Amniotic stem cell (primary cell): ENCODE data around the gene PRCC.
"Not testable (repeated sequence)": the region's sequence is repeated elsewhere in the genome, so short reads cannot be mapped to it uniquely, and the experiment has no call there.

ENCODE experiments used
- DNase-seq: peaks from one replicate; lab custom pipeline; 2025; lab: John Stamatoyannopoulos, UW

The PRCC gene

DNA sequence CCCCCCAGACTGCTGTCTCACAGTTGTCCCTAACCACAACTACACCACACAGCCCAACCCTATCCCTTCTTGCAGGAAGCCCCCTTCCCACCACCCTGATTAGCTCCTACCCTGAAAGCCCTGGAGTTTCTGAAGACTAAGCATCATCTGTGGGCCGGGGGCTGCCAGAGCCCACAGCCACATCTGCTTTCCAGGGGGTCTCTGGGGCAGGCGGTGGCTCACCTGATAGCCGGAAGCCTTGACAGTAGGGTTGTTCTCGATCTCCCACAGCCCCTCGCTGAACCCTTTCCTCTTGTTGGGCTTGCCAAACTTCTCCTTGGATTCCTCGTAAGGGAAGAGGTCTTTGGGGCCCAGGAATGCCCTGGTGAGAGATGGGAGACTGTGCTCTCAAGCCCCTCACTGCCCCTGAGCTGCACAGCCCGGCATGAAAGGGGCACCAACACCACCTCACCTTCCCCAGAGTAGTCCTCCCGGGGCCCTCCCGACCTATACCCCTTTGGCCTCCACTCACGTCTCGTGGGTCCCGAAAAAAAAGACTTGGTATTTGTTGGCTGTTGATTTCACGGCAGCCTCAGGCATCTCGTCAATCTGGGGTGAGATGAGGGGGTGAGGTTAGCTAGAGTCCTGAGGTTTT lies 22.4 kb upstream of the PRCC start:
- no peak for DNase-seq

DNA sequence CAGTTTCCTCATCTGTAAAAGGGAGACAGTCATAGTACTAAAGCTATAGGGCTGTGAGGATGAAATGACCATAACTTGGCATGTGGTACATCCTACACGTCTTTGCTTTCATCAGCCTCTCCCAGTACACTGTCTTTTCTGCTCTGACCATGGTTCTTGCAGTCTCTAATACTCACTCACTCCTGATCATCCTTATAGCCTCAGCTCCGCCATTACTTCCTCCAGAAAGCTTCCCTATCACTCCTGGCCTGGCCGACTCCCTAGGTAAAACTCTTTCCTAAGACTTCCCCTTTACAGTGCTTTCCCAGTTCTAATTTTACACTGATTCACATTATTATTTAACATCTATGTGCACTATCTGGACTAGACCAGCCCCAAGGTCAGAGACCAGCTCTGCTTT lies 21.5 kb upstream of the PRCC start:
- no peak for DNase-seq

- no peak for DNase-seq
These were observed 21.0 kb upstream of the PRCC start for GRCh38 chr1:156746406-156746727.

DNA sequence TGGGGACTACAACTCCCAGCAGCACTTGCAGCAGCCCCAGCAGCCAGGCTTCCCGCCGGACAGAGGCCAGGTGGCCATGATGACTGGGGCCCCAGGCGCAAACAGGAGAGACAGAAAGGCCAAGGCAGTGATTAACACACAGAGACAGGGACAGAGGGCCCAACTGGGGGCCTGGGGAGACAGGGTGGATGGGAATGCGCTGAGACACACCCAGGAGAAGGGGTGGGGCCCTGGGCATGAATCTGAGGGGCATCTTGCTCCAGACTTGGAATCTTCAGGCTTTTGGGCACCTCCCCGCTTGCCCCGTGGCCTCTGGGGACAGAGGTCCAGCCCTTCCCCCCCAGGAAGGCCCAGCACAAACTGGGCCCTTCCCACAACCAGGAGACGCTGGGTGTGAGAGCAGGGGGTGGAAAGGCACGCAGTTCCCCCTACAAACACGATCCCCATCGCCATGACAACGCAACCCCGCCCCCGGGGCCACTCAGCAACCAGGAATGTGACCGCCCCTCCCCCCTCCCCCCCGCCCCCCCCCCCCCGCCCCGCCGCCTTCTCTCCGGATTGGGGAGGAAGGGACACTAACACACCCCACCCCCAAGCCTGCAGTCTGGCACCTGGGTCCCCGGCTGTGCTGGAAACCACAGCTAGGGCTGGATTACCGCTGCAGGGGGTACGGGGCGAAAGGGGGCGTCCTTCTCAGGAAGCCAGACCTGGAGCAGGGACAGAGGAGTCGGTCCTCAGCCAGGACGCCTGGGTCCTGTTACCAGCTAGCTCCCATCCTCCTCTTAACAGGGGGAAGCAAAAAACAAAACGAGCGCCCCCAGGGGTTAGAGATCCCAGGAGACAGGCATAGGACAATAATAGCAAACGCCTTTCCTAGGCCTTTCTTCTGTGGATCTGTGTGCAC lies 20.4 kb upstream of the PRCC start:
- peak; percentile 73 for DNase-seq

DNA sequence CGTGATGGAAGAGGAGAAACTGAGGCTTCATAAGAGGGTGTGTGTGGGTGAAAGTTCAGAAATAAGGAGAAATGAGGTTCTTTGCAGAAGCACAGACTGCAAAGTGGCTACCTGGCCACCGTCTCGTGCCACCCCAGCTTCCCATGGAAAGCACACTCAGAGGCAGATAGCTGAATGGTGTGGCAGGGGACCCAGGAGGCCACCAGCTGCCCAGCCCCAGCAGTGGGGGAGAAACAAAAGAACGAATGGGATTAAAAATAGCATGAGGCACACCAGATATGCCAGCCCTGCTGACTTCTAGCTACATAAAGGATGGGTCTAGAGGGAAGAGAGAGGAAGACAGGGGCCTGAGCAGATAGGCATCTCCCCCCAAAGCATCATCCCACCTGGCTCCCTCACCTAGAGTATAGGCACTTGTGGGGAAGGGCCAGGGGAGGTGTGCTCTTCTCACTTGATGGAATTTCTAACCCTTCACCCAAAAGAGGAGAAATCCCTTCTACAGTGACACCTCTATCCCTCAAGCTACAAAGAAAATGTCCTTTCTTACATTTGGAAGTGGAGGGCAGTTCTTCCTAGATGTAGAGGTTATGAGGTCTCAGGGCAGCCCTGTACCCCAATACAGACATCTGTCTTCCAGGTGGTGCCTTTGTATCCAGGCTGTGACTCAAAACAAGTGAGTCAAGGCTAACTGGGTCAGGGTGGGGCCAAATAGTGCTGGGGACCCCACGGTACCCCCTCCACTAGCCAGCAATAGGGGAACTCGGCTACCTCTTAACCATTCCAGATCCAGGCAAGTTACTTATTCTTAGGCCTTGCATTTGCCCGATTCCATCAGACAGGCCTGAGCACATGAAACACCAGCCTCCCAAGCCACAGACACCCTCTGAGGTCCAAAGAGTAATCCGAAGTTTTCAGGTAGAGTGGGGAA lies 19.3 kb upstream of the PRCC start:
- no peak for DNase-seq

DNA sequence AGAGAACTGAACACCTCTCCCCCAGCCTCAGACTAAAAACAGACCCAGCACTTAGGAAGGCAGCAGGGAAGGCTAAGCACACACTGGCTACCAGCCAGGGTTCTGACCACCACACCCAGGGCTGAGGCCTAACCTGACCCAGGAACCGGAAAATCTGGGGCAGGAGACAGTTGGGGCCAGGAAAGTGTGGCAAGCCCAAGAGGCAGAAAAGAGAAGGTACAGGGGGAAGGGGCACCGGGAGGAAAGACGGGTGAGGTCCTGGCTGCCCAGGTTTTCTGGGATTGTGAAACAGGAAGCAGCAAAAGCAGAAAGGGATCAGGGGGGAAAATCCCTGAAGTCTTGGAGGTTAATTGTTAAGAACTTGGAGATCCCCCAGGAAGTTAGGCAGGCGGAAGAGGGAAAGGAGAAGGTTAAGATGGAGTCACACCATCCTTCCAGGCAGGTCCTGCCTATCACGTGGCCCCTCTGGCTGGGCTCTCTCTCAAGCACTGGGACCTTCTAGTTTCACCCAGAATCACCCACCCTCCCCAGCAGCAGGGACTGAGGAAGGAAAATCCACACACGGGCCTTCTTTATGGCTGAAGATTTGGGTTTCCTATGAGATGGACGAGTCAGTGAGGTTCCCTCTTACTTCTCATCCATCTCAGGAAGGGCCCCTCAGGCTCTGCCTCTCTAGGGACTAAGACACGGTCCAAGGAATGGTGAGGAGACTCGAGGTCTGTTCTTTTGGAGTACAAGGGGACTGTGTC lies 18.5 kb upstream of the PRCC start:
- no peak for DNase-seq

DNA sequence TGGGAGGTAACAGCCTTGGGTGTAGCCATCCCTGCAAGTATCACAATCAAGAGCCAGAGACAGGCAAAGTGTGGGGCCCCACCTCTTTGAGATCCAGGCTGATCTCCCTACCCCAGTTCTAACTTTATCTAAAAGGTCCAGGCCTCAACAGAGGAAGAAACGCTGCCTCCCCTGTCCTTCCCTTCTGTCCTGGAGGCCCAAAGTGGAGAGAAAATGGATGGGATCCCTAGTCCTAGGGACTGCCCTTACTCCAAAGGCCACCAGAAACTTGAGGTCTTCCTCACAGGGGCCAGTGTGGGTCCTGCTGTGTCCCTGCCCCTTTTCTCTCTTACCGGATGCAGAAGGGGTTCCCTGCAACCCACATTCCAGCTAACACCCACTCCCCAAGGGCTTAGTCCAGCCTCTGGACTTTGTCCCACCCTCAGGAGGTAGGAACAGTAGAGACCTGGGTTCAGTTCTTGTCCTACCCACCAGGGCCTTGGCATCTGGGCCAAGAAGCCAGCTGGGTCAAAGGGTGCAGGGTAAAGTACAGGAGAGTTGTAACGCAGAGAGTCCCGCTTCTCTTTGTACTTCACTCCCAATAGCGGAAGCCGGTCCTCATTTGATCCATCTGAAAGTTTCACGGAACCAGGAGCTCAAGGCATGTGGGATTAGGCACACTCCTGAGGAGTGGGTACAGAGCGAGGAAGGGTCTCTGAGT lies 17.8 kb upstream of the PRCC start:
- DNase-seq = no peak

DNA sequence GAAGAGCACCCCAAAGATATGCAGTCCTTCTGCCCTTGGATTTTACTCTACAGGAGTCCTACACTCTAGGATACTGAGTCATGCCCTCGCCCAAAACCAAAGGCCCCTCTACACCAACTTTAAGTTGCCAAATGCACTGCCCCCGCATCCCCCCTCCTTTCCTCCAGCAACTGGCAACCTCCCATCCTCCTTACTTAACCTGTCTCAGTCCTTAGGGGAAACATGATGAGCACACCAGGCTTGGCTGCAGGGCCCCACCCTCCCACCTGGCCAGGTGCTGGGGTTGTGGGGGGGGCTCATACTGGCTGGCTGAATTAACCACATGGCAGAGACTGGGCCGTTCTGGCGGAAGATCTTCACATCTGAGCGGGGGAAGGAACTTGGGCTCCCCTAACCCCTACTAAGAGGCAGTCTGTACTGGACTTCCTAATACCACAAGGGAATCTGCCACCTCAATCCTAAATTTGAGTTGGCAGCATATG lies 17.1 kb upstream of the PRCC start:
- DNase-seq = no peak

DNA sequence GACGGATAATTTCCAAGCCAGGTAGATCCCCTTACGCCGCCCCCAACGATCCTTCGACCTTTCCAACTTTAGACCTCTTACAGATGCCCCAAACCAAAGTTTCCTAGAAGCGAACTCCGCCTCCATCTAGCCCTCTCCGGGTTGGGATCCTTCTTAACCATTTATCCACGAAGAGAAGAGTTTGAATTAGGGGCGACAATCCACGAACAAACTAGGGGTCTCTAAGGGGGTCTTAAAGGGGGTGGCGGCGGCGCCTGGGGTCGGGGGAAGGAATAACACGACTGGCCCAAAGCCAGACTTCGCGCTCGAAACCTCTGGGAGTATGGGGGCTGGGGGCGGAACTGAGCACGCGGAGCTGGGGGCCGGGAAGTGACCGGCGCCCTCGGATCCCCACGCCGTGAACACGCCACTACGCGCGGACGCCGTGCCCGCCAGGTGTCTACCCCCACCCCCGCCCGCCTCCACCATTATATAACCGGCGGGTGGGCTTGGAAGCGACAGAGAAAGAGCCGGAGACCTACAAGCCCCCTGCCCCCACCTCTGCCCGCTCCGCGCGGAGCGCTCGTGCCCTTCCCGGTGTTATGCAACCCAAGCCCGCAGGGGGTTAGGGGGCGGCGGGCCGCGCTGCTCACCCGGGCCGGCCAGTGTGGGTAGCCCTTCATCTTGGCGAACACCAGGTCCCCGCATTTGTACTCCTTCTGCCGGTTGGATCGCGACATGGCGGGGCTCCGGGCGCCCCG lies 16.5 kb upstream of the PRCC start:
- DNase-seq = no peak

GRCh38 chr1:156751451-156751756 lies 15.9 kb upstream of the PRCC start, which contains the start of gene HDGF:
Gene HDGF, minus strand, starts transcription at chr1:156751675. Its CDS starts 246 bp downstream, at chr1:156751429.
- no peak for DNase-seq

GRCh38 chr1:156751757-156752481 lies 15.4 kb upstream of the PRCC start:
- DNase-seq = peak; percentile 90

DNA sequence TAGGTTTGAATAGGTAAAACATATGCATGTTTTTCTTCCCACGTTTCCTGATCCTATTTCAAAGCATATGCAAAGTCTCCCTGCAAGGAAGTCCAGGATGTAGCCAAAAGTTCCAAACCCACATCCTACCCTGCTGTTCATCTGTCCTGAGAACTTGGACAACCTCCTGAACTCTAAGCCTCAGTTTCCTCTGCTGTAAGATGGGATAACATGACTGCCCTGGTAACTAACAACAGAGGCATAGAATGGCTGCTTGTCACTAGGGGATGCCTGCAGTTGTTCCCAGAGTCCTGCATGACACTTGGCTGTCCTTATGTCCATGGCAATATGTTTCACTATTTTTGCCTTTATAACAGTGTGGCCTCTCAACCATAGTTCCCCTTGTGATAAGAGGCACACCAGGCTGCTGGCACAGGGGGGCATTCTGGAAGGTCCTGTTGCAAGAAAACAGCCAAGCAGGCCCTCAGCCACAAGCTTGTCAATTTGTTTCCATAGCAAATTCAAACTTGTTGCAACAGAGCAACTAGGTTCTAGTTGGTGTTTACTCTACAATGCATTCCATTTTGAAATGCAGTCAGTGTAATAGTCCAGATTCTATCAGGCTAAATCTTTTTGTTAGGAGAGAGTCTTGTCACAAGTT lies 14.4 kb upstream of the PRCC start:
- DNase-seq = no peak

DNA sequence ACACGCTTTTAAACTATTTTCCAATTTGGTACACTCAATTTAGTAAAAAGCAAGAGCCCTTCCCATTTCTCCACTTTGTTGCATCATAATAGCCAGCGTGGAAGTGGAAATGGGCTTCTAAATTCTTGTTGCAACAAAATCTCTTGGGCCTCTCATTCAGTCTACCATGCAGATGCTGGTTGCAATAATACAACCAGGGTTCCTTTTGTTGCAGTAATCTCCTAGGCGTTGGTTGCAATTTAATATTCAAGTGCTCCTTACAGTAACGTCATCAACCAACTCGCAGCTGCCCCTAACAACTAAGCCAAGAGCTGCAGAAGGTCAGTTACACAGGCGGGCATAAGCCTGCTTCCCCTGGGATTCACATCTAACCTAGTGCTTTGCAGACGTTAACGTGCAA lies 13.1 kb upstream of the PRCC start:
- DNase-seq = no peak

DNA sequence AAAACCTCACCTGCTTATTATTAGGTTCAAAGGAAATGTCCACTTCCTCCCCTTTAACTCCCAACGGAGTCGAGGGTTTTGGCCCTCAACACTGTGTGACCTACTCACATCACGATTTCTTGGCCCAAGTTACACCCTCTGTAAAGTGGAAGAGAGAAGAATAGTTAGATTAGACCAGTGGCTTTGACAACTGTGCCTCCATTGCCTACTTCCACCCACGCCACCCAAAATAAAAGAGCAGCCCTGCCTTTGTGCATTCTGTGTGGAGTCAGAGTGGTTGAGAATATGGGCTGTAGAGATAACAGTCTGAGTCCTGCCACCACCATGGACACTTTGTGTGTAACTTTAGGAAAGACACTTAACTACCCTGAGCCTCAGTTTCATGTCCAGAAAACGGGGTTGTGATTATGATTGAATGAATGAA lies 11.8 kb upstream of the PRCC start:
- no peak for DNase-seq

DNA sequence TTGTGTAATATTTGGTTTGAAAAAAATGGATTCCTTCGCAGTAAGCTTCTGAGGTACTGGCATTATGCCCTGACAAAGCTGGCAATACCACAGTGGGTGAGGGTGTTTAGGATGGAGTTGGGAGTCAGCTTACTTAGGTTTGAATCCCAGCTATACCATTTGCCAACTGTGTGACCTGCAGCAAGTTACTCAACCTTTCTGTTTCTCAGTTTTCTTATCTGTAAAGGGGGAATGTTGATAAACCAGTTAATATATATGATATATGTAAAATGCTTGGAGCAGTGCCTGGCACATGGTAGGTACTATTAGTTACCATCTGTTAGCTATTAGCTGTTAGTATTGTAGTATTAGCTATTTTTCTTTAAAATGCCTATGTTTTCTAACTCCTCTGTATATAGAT lies 11.0 kb upstream of the PRCC start:
- no peak for DNase-seq

- not testable (repeated sequence) for DNase-seq
These were observed 9.6 kb upstream of the PRCC start for GRCh38 chr1:156757572-156758253.

DNA sequence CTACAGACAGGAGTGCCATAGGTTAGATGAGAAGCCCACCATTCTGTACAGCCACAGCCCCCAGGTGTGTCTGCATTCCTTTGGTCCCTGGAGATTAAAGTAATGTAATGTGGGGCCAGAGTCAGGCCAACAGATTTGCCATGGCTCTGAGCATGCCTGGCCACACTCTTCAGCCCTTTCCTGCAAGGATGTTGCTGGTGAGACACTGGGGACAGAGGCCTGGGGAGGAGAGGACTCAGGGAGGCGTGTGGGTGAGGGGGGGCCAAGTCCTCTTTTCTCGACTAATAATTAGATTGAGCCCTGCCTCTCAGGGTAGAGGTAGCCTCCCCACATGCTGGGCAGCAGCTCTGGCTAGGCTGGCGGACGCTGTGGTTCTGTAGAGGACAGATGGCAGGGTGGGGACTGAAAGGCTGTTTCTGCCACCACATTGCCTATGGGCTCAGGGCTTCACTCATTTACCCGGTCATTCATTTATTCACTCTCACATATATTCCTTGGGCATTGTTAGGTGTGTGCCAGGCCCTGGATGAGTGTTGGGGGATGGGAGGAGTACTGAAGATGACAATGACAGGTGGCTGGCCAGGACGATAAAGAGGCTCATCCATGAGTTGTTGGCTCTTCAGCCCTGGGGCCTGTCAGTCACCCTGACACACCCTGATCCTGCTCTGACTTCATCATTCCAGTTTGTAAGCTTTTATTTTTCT lies 7.1 kb upstream of the PRCC start:
- no peak for DNase-seq

DNA sequence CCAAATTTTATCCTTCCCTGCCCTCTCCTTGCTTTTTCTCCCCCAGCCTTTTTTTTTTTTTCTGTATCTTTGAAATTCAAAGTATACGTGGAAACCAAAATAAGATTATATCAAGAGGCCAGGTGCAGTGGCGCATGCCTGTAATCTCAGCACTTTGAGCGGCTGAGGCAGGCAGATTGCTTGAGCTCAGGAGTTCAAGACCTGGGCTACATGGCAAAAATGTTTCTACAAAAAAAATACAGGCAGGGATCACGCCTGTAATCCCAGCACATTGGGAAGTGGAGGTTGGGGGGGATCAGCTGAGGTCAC lies 6.6 kb upstream of the PRCC start:
- DNase-seq = no peak
